ENCODE measurements around the gene ADAM8. TPM values are rescaled to one million over a fixed set of nuclear protein-coding genes. Genes with fewer than 3 reads are reported as not detected.

The ADAM8 gene
- polyA plus RNA-seq, 1 donor from 2014 or later: 6.4 TPM

DNA sequence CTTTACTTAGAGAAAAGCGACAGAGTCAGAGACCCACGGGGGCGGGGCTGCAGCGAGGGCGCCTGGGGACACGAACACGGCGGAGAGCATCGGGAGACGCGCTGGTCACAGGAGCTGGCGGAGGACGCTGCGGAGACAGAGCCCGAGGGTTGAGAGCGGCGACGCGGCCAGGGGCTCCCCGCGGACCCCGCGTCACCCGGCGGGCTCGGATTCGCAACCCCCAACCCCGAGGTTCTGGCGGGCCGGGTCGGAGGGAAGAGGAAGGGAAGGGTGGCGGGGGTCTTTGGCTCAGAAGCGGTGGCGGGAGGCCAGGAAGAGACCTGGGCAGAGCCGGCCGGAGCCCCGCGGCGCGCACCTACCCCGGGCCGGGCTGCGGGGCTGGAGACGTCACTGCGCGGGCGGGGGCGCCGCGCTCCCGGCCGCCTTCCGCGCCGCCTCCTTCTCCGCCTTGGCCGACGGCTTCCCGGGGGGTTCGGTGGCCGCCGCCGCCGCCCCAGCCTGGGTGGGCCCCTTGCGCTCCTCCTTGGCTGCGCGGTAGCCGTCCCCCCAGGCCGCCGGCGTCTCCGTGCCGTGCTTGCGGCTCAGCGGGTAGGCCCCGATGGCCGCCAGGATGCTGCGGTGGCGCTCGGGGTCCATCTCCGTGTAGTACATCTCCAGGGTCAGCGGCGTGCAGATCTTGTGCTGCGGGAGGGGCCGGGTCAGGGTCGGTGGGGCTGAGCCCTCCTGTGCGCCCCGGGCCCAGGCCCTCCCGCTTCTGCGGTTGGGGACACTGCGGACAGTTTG is 49.0 kb upstream of the ADAM8 start:
- Histone ChIP-seq H3F3A (ENCODE audit: insufficient read depth, low read length, poor library complexity, severe bottlenecking) (no peaks in the 10 kb centered on the region), H3K27me3 (ENCODE audit: insufficient read depth, low read depth, low read length) (peaks cover 25% of the 10 kb centered on the region), H2AFZ (ENCODE audit: low read depth, low read length) (no peak overlapping the region), H3K4me3 (ENCODE audit: low read length) (peak overlapping the region; percentile 58), H3K9me3 (ENCODE audit: low read length) (no peaks in the 10 kb centered on the region), H3K79me2 (replicated peaks; ENCODE audit: insufficient read depth, low read length) (no peaks in the 10 kb centered on the region), H3K27ac (ENCODE audit: low read length) (no peak overlapping the region), H3K4me2 (ENCODE audit: low read length) (no peak overlapping the region), H3K9ac (ENCODE audit: low read length) (peak overlapping the region; percentile 36), H4K20me1 (ENCODE audit: insufficient read depth) (no peaks in the 10 kb centered on the region), H3K9me2 (ENCODE audit: insufficient read depth, low read length) (no peaks in the 10 kb centered on the region), H3K36me3 (ENCODE audit: insufficient read depth, low read length) (no peaks in the 10 kb centered on the region)
- TF ChIP-seq TAF1 (IDR thresholded peaks at IDR 0.05; ENCODE audit: low read depth) (no peak), EZH2 (IDR thresholded peaks at IDR 0.05; ENCODE audit: borderline replicate concordance, insufficient read depth, low read length, poor library complexity, severe bottlenecking) (no peak), POLR2AphosphoS5 (IDR thresholded peaks at IDR 0.05) (no peak), SMC3 (conservative IDR thresholded peaks at IDR 0.05; ENCODE audit: poor library complexity) (no peak), RAD21 (conservative IDR thresholded peaks at IDR 0.05) (no peak)
- TF ChIP-seq, protein P1, sequence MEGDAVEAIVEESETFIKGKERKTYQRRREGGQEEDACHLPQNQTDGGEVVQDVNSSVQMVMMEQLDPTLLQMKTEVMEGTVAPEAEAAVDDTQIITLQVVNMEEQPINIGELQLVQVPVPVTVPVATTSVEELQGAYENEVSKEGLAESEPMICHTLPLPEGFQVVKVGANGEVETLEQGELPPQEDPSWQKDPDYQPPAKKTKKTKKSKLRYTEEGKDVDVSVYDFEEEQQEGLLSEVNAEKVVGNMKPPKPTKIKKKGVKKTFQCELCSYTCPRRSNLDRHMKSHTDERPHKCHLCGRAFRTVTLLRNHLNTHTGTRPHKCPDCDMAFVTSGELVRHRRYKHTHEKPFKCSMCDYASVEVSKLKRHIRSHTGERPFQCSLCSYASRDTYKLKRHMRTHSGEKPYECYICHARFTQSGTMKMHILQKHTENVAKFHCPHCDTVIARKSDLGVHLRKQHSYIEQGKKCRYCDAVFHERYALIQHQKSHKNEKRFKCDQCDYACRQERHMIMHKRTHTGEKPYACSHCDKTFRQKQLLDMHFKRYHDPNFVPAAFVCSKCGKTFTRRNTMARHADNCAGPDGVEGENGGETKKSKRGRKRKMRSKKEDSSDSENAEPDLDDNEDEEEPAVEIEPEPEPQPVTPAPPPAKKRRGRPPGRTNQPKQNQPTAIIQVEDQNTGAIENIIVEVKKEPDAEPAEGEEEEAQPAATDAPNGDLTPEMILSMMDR (IDR thresholded peaks at IDR 0.05; ENCODE audit: poor library complexity, severe bottlenecking): no peak

DNA sequence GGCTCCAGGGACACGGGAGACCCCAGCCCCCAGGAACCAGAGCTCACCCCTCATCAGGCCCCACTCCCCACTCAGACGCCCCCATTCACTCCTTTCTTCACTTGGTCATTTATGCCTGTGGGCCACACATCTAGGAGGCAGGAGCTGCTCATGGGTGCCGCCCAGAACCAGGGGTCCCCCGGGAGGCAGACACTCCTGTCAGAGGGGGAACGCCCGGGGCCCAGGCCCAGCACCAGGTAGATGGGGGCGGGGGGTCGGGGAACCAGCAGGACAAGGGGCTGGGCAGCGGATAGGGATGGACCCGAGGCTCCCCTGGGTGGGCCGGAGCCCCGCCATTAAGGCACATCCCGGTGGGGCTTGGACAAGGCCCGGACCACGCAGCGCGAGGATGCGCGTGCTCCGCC is 48.2 kb upstream of the ADAM8 start:
- Histone ChIP-seq H3K9me3 (ENCODE audit: low read length) (no peaks in the 10 kb centered on the region), H3F3A (ENCODE audit: insufficient read depth, low read length, poor library complexity, severe bottlenecking) (no peaks in the 10 kb centered on the region), H3K4me3 (ENCODE audit: low read length) (peak overlapping the region; percentile 58), H3K36me3 (ENCODE audit: insufficient read depth, low read length) (no peaks in the 10 kb centered on the region), H3K9me2 (ENCODE audit: insufficient read depth, low read length) (no peaks in the 10 kb centered on the region), H4K20me1 (ENCODE audit: insufficient read depth) (no peaks in the 10 kb centered on the region), H3K9ac (ENCODE audit: low read length) (no peak overlapping the region), H2AFZ (ENCODE audit: low read depth, low read length) (no peak overlapping the region), H3K4me2 (ENCODE audit: low read length) (no peak overlapping the region), H3K79me2 (replicated peaks; ENCODE audit: insufficient read depth, low read length) (no peaks in the 10 kb centered on the region), H3K27me3 (ENCODE audit: insufficient read depth, low read depth, low read length) (peaks cover 25% of the 10 kb centered on the region), H3K27ac (ENCODE audit: low read length) (no peak overlapping the region)
- TF ChIP-seq EP300 (conservative IDR thresholded peaks at IDR 0.05; ENCODE audit: poor library complexity, severe bottlenecking): no peak
- TF ChIP-seq TAF1 (IDR thresholded peaks at IDR 0.05; ENCODE audit: low read depth): no peak
- TF ChIP-seq SMC3 (conservative IDR thresholded peaks at IDR 0.05; ENCODE audit: poor library complexity): no peak

DNA sequence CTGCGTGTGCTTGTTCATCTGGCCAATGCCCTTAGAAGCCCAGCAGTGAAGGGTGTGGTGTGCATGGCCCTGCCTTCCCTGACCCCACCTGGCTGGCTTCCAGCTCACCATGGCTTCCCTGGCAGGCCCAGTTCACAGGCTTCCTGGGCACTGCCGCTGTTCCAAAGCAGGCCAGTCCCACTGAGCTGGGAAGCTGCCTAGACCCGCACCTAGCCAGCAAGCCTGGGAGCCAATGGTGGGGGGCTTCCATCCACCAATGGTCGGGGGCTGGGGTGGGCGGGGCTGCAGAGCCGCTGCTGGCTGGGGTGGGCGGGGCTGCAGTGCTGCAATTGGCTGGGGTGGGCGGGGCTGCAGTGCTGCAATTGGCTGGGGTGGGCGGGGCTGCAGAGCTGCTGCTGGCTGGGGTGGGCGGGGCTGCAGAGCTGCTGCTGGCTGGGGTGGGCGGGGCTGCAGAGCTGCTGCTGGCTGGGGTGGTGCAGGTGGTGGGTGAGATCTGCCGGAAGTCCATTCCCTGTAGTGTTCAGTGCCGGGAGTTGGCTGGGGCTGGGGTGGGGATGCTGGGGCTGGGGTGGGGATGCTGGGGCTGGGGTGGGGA is 47.6 kb upstream of the ADAM8 start:
- peaks cover 25% of the 10 kb centered on the region for H3K27me3 ChIP-seq (ENCODE audit: insufficient read depth, low read depth, low read length)
- no peaks in the 10 kb centered on the region for H3K79me2 ChIP-seq (replicated peaks; ENCODE audit: insufficient read depth, low read length)
- TF ChIP-seq POLR2AphosphoS5 (IDR thresholded peaks at IDR 0.05) (no peak), EP300 (conservative IDR thresholded peaks at IDR 0.05; ENCODE audit: poor library complexity, severe bottlenecking) (no peak), SMC3 (conservative IDR thresholded peaks at IDR 0.05; ENCODE audit: poor library complexity) (no peak), EZH2 (IDR thresholded peaks at IDR 0.05; ENCODE audit: borderline replicate concordance, insufficient read depth, low read length, poor library complexity, severe bottlenecking) (no peak), MXI1 (conservative IDR thresholded peaks at IDR 0.05; ENCODE audit: poor library complexity, severe bottlenecking) (no peak), REST (IDR thresholded peaks at IDR 0.05; ENCODE audit: borderline replicate concordance) (no peak), TAF1 (IDR thresholded peaks at IDR 0.05; ENCODE audit: low read depth) (no peak), RAD21 (conservative IDR thresholded peaks at IDR 0.05) (no peak)
- TF ChIP-seq, protein P1 (IDR thresholded peaks at IDR 0.05; ENCODE audit: poor library complexity, severe bottlenecking): no peak
- H3F3A ChIP-seq (ENCODE audit: insufficient read depth, low read length, poor library complexity, severe bottlenecking): no peaks in the 10 kb centered on the region
- H3K4me3 ChIP-seq (ENCODE audit: low read length): no peak overlapping the region
- no peak overlapping the region for H3K9ac ChIP-seq (ENCODE audit: low read length)
- no peaks in the 10 kb centered on the region for H3K9me2 ChIP-seq (ENCODE audit: insufficient read depth, low read length)
- H3K36me3 ChIP-seq (ENCODE audit: insufficient read depth, low read length): no peaks in the 10 kb centered on the region
- no peaks in the 10 kb centered on the region for H3K9me3 ChIP-seq (ENCODE audit: low read length)
- H3K27ac ChIP-seq (ENCODE audit: low read length): no peak overlapping the region
- H4K20me1 ChIP-seq (ENCODE audit: insufficient read depth): no peaks in the 10 kb centered on the region
- H3K4me2 ChIP-seq (ENCODE audit: low read length): no peak overlapping the region
- H2AFZ ChIP-seq (ENCODE audit: low read depth, low read length): no peak overlapping the region
